NCI-H2107 (cell line): ENCODE results near the gene FCMR.
"Not testable (repeated sequence)": the region's sequence is repeated elsewhere in the genome, so short reads cannot be mapped to it uniquely, and the experiment has no call there.

Experiments used
- DNase-seq: peaks from one replicate; lab custom pipeline; 2025; lab: John Stamatoyannopoulos, UW

The FCMR gene

DNA sequence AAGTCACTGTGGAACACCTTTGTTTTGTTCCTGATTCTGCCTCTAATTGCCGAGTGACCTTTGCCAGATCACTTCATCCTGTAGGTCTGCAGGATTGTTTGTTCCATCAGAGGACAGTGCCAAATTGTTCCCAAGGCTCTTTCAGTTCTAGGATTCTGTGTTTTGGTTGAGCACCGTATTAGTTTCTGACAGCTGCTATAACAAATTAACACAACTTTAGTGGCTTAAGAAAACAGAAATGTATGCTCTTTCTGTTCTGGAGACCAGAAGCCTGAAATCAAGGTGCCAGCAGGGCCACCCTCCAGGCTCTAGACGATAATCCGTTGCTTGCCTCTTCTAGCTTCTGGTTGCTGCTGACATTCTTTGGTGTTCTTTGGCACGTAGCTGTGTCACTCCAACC is 27.9 kb upstream of the FCMR start:
- DNase-seq: no peak

- DNase-seq: no peak
These were observed 27.5 kb upstream of the FCMR start for GRCh38 chr1:206949208-206949607.

- DNase-seq: no peak
These were observed 25.5 kb upstream of the FCMR start for GRCh38 chr1:206947255-206947654.

DNA sequence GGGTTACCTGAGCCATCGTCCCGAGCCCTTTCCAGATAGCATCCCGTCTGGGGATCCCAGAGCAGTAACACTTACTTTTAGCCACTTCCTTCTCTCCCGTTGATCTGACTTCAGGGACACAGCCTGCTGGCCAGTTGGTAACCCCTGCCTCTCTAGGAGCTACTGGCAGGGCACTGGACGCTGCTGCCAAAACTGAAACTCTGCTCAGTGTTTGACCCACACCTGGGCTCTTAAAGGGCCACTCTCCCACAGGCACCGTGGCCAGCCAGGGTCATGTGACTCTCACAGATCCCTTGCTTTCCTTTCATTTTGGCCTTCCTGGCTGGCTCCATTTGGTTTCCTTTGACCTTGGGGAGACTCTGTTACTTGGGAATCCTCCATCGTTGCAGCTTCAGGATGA is 24.5 kb upstream of the FCMR start, which contains the start of gene PIGR:
TSS of gene PIGR (minus strand) at position 206 of the 400 bp plus-strand sequence. CDS start 5,935 bp downstream, outside the sequence.
- no peak for DNase-seq

DNA sequence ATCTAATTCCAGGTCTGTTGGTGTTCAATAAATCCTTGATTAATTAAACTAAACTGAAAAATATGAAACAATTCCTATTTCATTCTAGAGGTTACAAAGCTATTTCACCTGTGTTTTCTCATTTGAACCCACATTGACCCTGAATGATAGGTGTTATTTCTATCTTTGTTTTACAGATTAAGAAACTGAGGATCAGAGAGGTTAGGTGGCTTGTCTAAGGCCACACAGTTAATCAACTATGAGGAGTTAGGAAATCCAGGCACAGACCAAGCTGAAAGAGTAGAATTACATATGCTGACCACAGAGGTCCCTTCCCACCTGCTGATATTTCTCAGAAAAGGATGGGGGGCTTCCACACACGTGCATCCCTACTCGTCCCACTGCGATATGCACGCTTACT is 24.0 kb upstream of the FCMR start:
- DNase-seq: no peak

DNA sequence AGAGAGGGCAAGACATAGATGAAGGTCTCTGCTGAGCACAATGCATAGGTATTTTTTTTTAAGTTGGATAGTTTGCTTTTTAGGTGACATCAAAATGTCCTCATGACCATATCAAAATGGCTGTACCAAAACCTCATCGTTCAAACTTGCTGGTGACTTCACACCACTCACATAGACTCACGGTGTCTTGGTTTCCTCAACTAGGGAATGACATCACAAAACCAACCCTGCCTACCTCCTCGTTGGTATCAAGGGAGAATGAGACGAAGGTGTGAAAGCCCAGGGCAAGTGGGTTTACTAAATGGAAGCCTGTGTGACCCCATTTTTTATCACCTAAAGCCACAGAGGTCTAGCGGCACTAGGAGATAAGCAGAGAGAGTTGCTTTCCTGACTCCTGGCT is 23.0 kb upstream of the FCMR start:
- no peak for DNase-seq

GRCh38 chr1:206941766-206942418 is 20.2 kb upstream of the FCMR start:
- no peak for DNase-seq

GRCh38 chr1:206940588-206940936 is 18.8 kb upstream of the FCMR start:
- no peak for DNase-seq

DNA sequence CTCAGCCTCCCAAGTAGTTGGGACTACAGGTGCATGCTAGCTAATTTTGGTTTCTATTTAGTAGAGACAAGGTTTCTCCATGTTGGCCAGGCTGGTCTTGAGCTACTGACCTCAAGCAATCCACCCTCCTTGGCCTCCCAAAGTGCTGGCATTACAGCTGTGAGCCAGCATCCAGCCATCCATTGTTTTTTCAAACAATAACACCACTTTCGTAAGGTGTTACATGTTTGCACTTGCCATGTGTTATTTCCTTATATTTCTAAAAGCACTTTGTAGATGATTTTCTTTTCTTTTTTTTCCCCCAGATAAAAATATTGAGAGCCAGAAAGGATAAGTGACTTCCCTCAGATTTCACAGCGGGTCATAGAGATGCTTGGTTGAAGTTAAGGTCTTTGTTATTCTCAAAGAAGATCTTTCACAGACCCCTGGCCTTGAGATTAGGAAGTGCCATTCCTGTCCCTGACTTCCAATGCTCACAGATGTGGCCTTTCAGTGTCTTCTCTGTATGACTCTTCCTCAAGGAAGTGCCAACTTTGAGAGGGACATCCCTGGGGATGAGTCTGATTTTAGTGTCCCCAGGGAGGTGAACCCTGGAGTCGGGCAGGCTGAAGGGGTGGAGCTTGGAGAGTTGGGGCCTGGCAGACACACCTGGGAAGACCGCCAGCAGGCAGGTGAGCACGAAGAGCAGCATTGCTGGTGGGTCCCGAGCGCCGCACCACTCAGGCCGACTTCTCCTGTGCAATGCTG is 18.3 kb upstream of the FCMR start:
- no peak for DNase-seq

DNA sequence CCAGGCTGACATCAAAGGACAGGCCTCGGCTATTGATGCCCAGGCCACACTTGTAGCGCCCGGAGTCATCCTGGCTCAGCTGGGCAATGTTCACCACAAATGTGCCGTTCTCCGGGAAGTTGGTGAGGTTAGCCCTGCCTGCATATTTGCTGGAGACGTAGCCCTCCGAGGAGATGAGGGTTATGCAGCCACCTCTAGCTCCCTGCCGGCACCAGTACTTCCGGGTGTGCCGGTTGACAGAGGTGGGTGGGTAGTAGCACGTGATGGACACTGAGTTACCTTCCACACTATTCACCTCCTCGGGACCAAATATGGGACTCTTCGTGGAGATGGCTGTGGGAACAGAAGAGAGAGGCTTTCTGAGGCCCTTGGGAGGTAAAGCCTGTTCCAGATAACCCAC is 17.4 kb upstream of the FCMR start:
- no peak for DNase-seq

- no peak for DNase-seq
These were observed 15.7 kb upstream of the FCMR start for GRCh38 chr1:206937425-206937824.

- no peak for DNase-seq
These were observed 13.8 kb upstream of the FCMR start for GRCh38 chr1:206935491-206936067.

DNA sequence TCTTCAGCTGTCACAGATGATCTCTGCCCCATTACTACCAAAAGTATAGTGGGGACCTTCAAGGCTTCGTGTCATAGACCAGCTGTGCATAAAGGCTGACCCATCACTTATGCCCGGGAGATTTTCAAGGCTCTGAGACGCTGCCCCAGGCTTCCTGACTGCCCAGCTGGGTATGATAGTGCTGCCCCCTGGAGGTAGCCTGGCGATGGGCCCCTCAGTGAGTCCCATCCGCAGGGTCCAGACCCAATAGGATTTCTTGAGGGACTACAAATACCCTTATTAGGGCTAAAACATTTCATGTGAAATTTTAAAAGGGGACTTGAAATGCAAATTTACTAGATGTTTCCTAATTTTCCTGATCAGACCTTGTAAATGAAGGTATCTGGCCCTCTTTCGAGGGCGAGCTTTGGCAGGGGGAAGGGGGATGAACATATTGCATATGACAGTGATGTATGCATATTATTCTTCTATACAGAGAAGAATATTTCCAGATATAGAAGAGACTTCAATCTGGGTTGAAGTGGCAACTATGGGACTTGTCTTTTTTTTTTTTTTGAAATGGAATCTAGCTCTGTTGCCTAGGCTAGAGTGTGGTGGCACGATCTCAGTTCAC is 11.7 kb upstream of the FCMR start:
- no peak for DNase-seq

DNA sequence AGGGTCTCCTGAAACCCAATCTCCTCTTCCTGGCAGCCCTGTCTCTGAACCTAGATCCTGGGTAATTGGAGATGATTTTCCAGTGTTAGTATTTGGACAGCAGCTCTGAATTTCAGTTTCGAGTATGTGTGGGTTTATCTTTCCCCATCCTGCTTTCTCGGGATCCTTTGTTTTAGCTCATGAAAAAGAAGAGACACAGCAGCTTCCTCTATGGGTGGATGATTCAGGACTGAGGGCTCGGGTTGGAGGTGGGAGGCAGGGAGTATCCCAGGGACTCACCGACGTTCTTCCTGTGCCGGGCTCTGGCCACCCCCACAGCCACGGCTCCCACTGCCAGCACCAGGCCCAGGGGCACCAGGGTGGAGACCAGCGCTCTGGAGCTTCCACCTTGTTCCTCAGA is 10.4 kb upstream of the FCMR start:
- DNase-seq: no peak

DNA sequence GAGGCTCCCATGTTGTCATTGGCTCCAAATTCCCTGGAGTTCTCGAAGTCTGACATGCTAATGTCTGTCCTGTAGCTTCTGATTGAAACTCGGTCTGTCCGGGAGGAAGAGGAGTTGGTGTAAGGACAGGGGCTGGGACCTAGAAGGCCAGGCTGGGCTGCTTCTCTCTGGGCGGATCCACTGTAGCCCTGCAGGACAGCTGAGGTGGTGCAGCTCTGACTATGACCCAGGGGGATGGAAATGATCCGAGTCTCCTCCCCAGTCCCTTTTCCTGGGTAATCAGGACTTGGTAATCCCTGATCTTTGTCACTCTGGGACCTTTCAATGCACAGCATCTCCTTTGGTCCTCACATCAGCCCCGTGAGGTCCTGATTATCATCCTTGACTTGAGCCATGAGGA is 10.0 kb upstream of the FCMR start:
- DNase-seq: no peak

GRCh38 chr1:206930210-206930798 is 8.6 kb upstream of the FCMR start:
- no peak for DNase-seq

DNA sequence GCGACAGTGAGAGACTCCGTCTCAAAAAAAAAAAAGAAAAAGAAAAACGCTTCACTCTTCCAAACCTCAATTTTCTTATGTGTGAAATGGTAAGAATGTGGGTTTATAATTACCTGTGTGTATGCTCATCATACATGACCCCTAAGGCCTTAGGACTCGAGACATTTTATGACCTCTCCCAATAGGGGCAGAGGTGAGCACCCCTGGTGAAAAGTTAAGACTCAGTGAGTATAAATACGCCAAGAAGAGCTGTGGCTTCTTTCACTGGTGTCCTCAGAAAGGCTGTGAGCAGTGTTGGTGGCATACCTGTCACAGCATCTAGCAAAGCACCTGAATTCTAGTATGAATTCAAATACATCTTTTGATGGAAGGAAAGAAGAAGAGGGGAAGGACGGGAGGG is 7.8 kb upstream of the FCMR start:
- DNase-seq: no peak

GRCh38 chr1:206926286-206926685 is 4.5 kb upstream of the FCMR start:
- DNase-seq: no peak

DNA sequence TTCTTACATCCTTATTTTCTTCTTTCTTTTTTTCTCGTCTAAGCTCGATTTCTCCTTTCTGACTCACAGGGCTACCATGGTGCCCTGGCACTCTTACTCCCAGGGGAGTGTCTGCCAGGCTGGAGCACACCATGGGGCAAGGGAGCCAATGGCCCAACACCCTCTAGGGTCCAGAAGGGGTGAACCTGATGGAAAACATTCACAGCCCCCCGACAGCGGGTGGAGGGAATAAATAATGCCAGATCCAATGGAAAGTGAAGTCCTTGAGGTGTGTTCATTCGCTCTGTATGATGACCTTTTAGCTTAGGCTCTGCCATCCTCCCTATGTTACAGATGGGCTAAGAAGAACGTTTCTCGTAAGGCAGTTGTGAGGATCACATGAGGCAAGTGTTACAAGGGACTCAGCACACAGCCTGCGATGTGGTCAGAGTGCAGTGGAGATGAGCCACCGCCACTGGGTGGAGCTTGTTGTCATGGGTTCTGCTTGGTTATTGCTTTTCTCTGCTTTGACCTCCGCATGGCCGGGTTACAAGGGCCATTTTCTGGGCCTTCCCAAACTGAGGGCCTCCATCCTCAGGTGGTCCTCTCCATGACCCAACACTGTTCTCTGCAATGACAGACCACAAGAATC is 3.5 kb upstream of the FCMR start:
- DNase-seq: no peak

- DNase-seq: no peak
These were observed 2.9 kb upstream of the FCMR start for GRCh38 chr1:206924592-206925105.

- DNase-seq: not testable (repeated sequence)
These were observed 2.3 kb upstream of the FCMR start for GRCh38 chr1:206923961-206924557.
